Ascending aorta (tissue), 2 donors: ENCODE measurements around the gene ECHDC3. TPM values are rescaled to one million over a fixed set of nuclear protein-coding genes. Genes with fewer than 3 reads are reported as not detected.

Experiments
- DNase-seq, 2 donors: peaks; one replicate each; pipeline ENCODE4 v3.0.0-alpha.2; 2019; ENCODE audit warnings: low spot score in 2 of 2
- H3K27ac ChIP-seq, 2 donors: fragments of 200-600 bp; sonication (generic); one replicate each; pipeline ENCODE4 v1.5.1; 2016 to 2017; ENCODE audit warnings: mild to moderate bottlenecking in 1 of 2
- H3K27me3 ChIP-seq: fragments of 200-600 bp; sonication (generic); one replicate; pipeline ENCODE4 v1.5.1; 2017
- H3K36me3 ChIP-seq, 2 donors: fragments of 200-600 bp; sonication (generic); one replicate each; pipeline ENCODE4 v1.5.1; 2016
- H3K4me1 ChIP-seq, 2 donors: fragments of 200-600 bp; sonication (generic); one replicate each; pipeline ENCODE4 v1.5.1; 2016 to 2017; ENCODE audit warnings: mild to moderate bottlenecking in 1 of 2
- H3K4me3 ChIP-seq, 2 donors: fragments of 200-600 bp; sonication (generic); one replicate each; pipeline ENCODE4 v1.5.1; 2016 to 2017; ENCODE audit warnings: mild to moderate bottlenecking in 1 of 2
- H3K9me3 ChIP-seq, 2 donors: fragments of 200-600 bp; sonication (generic); one replicate each; pipeline ENCODE4 v1.5.1; 2016
- intact Hi-C: fragments of 100-400 bp; cut with DNase I; formaldehyde crosslinking; loops from one replicate; pipeline ENCODE4 v1.15.1; 2023
- total RNA-seq: library from RNA; depleted of rRNA; stranded (reverse); fragments of >200 nt; gene quantifications from one replicate; pipeline ENCODE4 v1.1.0, GENCODE V29; 2016
- TF ChIP-seq, protein P1 (sequence below), 3 experiments: fragments of 200-600 bp in 2 of 3; fragments of 450-650 bp in 1 of 3; sonication (generic) in 2 of 3; IDR thresholded peaks; one replicate each; pipeline ENCODE4 v1.5.1; 2016 to 2019; ENCODE audit warnings: antibody characterized with exemption in 3 of 3, mild to moderate bottlenecking in 1 of 3, moderate library complexity in 1 of 3

ECHDC3 gene
- total RNA-seq, 1 donor from 2014 or later: 12.2 TPM

DNA sequence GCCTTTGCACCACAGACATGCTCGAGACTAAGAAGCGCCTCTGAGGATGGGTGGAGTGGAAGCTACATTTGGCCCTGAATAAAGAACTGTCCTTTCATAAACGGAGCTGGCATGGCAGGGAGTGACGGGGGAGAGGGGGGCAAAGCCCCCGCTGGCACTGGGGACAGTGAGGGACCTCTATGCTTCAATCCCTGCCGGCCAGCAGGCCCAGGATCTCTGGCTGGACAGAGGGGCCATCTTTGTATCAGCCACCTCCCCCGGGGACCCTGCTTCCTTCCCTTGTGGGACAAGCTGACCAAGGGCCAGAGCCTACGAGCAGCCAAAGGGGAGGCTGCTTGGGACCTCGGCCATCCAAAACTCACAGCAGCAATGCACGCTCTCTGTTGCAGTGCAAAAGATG, 28.2 kb upstream of the ECHDC3 start:
- no peak for DNase-seq
- TF ChIP-seq, protein P1, sequence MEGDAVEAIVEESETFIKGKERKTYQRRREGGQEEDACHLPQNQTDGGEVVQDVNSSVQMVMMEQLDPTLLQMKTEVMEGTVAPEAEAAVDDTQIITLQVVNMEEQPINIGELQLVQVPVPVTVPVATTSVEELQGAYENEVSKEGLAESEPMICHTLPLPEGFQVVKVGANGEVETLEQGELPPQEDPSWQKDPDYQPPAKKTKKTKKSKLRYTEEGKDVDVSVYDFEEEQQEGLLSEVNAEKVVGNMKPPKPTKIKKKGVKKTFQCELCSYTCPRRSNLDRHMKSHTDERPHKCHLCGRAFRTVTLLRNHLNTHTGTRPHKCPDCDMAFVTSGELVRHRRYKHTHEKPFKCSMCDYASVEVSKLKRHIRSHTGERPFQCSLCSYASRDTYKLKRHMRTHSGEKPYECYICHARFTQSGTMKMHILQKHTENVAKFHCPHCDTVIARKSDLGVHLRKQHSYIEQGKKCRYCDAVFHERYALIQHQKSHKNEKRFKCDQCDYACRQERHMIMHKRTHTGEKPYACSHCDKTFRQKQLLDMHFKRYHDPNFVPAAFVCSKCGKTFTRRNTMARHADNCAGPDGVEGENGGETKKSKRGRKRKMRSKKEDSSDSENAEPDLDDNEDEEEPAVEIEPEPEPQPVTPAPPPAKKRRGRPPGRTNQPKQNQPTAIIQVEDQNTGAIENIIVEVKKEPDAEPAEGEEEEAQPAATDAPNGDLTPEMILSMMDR (IDR thresholded peaks at IDR 0.05): no peak
- Histone ChIP-seq H3K4me3 (no peak overlapping the region), H3K36me3 (no peaks in the 10 kb centered on the region), H3K4me1 (no peaks in the 10 kb centered on the region), H3K9me3 (no peaks in the 10 kb centered on the region), H3K27ac (no peak overlapping the region), H3K27me3 (no peaks in the 10 kb centered on the region)
- intact Hi-C loops: no loop called here

DNA sequence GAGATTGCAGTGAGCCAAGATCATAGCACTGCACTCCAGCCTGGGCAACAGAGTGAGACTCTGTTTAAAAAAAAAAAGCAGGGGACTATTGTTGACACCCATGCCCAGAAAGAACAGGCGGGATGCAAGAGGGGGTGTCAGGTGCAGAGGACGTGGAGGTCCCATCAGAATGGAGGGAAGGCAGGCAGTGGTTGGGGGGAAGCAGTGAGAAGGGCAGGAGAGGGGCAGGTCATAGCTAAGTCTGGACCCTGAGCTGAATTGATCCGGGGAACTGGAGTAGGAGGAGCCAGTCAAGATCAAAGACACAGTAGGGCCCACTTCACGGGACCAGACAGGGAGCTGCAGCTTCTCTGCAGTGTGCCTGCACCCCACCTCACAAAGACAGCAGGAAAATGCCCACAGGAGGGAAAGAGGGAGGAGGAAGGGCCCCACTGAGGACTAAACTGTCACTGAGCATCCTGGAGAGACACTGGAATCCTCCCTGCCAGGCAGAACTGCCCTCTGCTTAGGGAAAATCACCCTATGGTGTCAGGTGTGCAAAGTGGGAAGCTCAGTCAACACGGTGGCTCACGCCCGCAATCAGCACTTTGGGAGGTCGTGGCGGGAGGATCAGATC, 27.3 kb upstream of the ECHDC3 start:
- DNase-seq: no peak
- no peaks in the 10 kb centered on the region for H3K36me3 ChIP-seq

DNA sequence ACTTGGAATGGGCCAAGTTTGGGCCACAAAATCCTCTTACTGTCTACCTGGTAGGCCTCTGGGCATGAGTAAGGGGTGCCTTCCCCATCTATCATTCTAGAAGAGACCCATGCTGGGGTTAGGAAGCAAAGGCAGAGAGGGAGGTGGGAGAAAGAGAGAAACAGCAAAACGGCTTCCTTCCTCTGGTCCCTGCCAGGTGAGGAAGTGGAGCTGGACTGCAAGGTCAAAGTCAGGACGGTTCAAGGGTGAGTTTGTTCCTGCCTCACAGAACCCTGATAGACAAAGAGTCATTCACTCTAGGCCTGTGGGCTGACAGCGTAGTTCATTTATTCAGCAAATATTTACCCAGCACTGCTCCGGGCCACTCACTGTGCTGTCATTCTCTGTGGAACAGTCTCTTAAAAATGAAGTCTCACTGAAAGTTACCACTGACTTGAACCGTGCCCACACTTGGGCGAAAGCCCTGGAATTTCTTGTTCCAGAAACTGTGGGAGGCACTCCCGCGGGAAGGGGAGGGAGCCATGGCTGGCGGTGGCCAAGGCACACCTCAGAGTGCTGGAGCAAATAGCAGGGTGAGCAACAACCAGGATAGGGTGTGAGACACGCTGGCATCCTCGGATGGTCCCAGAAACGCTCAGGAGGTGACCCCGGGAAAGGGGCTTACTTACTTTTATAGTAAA, 26.2 kb upstream of the ECHDC3 start:
- no peak overlapping the region for H3K4me3 ChIP-seq
- intact Hi-C loops: no loop called here
- H3K27ac ChIP-seq: peak overlapping the region in 1 of 2 donors; percentile 18
- no peaks in the 10 kb centered on the region for H3K4me1 ChIP-seq
- no peaks in the 10 kb centered on the region for H3K36me3 ChIP-seq
- no peaks in the 10 kb centered on the region for H3K27me3 ChIP-seq
- no peak for DNase-seq
- TF ChIP-seq, protein P1 (IDR thresholded peaks at IDR 0.05): no peak
- H3K9me3 ChIP-seq: no peaks in the 10 kb centered on the region

More for the DNA sequence above, 27.3 kb upstream of the ECHDC3 start:
- Histone ChIP-seq H3K4me3 (no peak overlapping the region), H3K4me1 (no peaks in the 10 kb centered on the region), H3K27me3 (no peaks in the 10 kb centered on the region), H3K9me3 (no peaks in the 10 kb centered on the region), H3K27ac (no peak overlapping the region)
- TF ChIP-seq, protein P1 (IDR thresholded peaks at IDR 0.05): no peak
- intact Hi-C loops: no loop called here

DNA sequence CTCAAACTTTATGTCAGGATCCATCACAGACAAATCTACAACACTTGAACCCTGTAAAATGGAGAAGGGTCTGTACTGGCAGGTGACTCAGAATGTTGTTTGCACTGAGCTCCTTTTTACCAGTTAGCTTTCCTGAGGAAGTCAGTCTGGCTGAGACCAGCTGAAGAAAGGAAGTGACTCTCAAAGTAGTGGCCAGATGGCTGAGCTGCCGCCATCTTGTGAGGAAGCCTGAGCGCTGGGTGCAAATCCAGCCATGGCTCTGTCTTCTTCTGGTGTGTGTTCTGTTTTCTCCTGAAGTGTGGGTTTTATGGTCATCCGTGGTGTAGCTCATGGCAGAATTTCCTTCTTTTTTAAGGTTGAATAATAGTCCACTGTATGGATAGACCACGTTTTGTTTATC, 25.5 kb upstream of the ECHDC3 start:
- Histone ChIP-seq H3K27ac (no peak overlapping the region), H3K27me3 (no peaks in the 10 kb centered on the region), H3K36me3 (no peaks in the 10 kb centered on the region), H3K4me1 (no peaks in the 10 kb centered on the region), H3K4me3 (no peak overlapping the region), H3K9me3 (no peaks in the 10 kb centered on the region)
- TF ChIP-seq, protein P1 (IDR thresholded peaks at IDR 0.05): no peak
- intact Hi-C loops: no loop called here
- DNase-seq: no peak

DNA sequence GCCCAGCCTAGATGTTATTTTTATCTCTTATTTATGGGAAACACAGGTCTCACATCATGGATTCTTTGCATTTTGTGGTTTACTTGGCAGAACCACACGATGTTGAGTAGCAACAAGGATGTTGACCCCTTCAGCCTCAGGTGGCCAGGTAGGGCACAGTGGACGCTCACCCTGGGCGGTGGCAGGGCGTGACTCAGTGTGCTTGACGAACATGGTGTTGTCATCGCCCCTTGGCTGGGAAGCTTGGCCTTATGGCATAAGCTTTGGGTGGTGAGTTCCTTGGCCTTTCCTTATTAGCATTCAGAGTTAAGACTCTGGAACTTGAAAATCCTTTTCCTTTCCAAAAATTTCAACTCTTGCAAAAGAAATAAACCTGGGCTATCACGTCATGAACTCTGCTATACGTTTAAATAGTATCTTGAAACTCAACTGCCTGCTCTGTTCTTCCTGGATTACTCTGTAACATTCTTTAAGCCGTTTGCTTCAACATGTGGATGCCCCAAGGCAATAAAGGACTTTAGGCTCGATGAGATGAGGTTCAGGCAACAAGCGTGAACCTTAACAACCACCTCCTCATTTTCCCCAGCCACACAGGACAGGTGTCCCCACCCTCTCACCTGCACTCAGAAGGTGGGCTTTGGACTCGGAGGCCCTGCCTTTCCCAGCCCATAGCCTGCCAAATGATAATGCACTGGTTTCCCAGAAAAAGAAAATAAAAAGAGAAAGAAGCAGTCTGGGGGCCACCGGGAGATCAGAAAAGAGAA, 22.5 kb upstream of the ECHDC3 start:
- Histone ChIP-seq H3K4me3 (no peak overlapping the region), H3K9me3 (no peaks in the 10 kb centered on the region), H3K27ac (no peak overlapping the region), H3K36me3 (no peaks in the 10 kb centered on the region), H3K4me1 (no peaks in the 10 kb centered on the region), H3K27me3 (no peaks in the 10 kb centered on the region)
- TF ChIP-seq, protein P1 (IDR thresholded peaks at IDR 0.05): no peak
- intact Hi-C loops: no loop called here
- no peak for DNase-seq
